ENCODE results near the gene GBF1.

- TF ChIP-seq EP300 (IDR thresholded peaks at IDR 0.05) (no peak), POLR2AphosphoS5 (IDR thresholded peaks at IDR 0.05) (no peak)
Observed at GRCh38 chr10:102280397-102281101, 35.2 kb downstream of the GBF1 start.

Data from gastroesophageal sphincter (tissue), 2 donors.